D721Med (cell line): Measurements from ENCODE around the gene SHISA5.

Experiments used
- DNase-seq: peaks from one replicate; pipeline ENCODE4 v3.0.0; 2011; ENCODE audit warnings: low spot score; ENCODE audit not compliant: insufficient read length
- FAIRE-seq: peaks from 2 replicates; lab custom pipeline; 2011; peaks lifted over from hg19 to GRCh38; lab: Jason Lieb, UNC
- CTCF ChIP-seq: IDR thresholded peaks from 2 replicates; pipeline ENCODE4 v1.5.1; 2012; ENCODE audit warnings: mild to moderate bottlenecking, control low read depth; ENCODE audit not compliant: insufficient read depth; ENCODE audit errors: missing control alignments

The SHISA5 gene

GRCh38 chr3:48430708-48431101 lies 73.3 kb downstream of the SHISA5 start:
- DNase-seq (no peak), FAIRE-seq (no peak)
- no peak for TF ChIP-seq CTCF

GRCh38 chr3:48429960-48430707 lies 73.8 kb downstream of the SHISA5 start, which contains the start of gene PLXNB1:
PLXNB1 (minus strand) TSS chr3:48430086; CDS start chr3:48424611, 5,475 bp downstream.
- DNase-seq (no peak), FAIRE-seq (no peak)

GRCh38 chr3:48429317-48429959 lies 74.5 kb downstream of the SHISA5 start:
- no peak for FAIRE-seq
- peak; percentile 79 for DNase-seq

More at GRCh38 chr3:48429960-48430707, 73.8 kb downstream of the SHISA5 start, which contains the start of gene PLXNB1:
- no peak for TF ChIP-seq CTCF

GRCh38 chr3:48428572-48429316 lies 75.2 kb downstream of the SHISA5 start:
- FAIRE-seq (no peak), DNase-seq (peak; percentile 74)
- TF ChIP-seq CTCF = no peak

More at GRCh38 chr3:48429317-48429959, 74.5 kb downstream of the SHISA5 start:
- no peak for TF ChIP-seq CTCF

GRCh38 chr3:48428088-48428571 lies 75.8 kb downstream of the SHISA5 start:
- TF ChIP-seq CTCF = no peak
- FAIRE-seq = no peak
- DNase-seq = no peak

GRCh38 chr3:48427630-48427962 lies 76.4 kb downstream of the SHISA5 start:
- no peak for DNase-seq
- no peak for FAIRE-seq
- TF ChIP-seq CTCF = no peak
